GM08714 (cell line): ENCODE measurements around the gene DCHS2.
"Not testable (repeated sequence)": the region's sequence is repeated elsewhere in the genome, so short reads cannot be mapped to it uniquely, and the experiment has no call there.

Experiments used
- H3K4me3 ChIP-seq: fragments of 200-500 bp; sonication (Bioruptor generic); 2 replicates; pipeline ENCODE4 v1.5.1; 2014; ENCODE audit warnings: mild to moderate bottlenecking, low read length, inconsistent platforms
- ZNF274 ChIP-seq: IDR thresholded peaks from 2 replicates; pipeline ENCODE4 v1.6.1; 2012; ENCODE audit warnings: mild to moderate bottlenecking, low read depth, low read length

Gene DCHS2

DNA sequence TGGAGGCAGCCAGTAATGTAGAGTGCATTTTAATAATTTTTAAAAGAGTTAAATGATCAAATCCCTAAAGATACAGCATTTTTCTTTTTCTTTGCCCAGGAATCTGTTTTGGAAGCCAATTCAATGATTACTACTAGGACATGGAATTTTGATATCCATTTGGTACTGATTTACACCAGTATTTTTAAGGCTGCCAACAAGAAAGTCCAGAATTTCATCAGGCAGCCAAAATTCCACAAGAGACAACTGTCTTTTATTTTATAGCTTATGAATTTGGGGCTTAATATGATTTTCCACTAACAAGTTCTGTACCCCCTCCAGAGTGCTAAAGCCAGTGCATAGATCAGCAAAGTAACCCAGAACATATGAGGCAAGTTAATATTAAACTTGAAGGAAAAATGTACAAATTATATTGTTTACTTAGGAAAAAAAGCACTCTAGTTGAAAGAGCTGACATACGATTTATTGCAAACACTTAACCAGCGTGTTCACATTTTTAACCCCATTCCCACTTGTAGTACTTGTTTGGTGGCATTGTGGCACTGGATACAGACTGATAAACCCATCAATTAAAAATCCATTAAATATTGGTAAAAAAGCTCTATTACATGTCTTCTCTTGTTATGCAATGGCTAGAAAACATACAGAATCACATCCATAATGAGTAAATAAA is 259.7 kb downstream of the DCHS2 start:
- no peak overlapping the region for H3K4me3 ChIP-seq
- TF ChIP-seq ZNF274, result no peak

DNA sequence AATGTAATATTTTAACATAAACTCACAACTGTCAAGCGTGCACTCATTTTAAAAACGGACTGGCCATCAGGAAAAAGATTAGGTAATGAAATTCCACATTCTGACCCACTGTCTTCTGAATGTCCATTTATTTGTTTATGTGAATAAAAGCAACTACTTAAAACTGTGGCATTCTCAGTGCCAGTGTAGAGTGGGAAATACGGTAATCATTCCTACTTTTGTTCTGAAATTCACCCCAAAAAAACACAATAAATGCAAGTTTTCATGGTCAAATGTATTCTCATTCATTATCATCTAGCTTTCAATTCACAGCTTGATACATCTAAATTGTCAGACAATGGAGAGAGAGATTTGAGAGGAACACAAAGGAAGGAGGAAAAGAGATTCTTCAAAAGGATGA is 260.9 kb downstream of the DCHS2 start:
- no peak for TF ChIP-seq ZNF274
- no peak overlapping the region for H3K4me3 ChIP-seq

DNA sequence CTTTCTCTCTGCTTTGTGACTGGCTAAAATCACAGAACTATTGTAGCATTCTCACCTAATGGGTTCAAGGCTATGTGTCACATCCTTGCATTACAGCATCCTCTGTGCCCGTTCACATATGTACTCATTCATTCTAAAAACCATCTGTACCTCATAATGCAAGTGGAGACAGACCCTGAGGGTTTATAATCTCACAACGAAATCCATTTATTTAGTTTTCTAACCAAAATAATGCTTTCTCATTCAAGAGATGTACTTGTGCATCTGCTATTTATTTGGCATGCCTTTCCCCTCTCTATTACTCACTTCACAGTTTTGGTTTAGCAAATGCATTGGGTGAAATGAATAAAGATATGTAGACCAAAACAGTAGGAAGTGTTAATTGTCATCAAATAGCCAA is 261.5 kb downstream of the DCHS2 start:
- no peak overlapping the region for H3K4me3 ChIP-seq
- no peak for TF ChIP-seq ZNF274

DNA sequence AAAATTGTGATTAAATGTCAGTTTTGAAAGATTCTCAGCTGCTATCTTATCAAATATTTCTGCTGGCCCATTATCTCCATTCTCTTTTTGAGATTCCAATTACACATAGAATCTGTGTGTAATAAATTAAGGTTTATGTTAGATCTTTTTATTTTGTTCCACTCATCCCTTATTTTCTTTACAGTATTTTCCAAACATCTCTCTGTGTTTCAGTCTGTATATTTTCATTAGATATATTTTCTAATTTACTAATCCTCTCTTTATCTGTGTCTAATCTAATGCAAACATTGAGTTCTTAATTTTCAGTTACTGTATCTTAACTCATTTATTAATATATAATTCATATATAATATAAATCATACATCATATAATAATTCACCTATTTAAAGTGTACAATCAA is 268.7 kb downstream of the DCHS2 start:
- no peak overlapping the region for H3K4me3 ChIP-seq
- no peak for TF ChIP-seq ZNF274

DNA sequence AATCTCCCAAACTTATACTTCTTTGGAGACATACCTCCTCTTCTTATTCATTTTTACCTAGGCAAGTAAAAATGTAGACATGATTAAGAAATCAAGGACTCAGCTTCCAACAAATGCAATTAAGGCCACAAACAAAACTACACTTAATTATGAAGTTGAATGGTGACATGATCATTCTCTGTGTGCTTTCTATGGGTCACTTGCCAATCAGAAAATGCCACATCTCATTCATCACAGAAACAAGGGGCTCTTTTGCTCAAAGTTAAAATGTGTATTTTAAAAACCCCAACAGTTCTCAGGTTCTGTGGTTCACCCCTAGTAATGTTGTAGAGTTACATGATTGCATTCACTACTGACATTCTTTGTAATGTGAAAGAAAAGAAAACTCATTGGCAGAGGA is 273.5 kb downstream of the DCHS2 start:
- TF ChIP-seq ZNF274, result no peak
- H3K4me3 ChIP-seq, result no peak overlapping the region

DNA sequence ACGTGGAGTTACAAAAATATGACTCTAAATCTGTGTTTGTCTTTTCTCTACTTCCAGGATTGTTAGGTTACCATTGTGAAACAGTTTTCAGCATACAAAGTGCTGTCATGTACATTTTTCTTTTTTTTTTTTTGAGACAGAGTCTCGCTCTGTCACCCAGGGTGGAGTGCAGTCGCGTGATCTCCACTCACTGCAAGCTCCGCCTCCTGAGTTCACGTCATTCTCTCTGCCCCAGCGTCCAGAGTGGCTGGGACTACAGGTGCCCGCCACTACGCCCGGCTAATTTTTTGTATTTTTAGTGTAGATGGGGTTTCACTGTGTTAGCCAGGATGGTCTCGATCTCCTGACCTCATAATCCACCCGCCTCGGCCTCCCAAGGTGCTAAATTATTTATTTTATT is 274.2 kb downstream of the DCHS2 start:
- not testable (repeated sequence) for H3K4me3 ChIP-seq

DNA sequence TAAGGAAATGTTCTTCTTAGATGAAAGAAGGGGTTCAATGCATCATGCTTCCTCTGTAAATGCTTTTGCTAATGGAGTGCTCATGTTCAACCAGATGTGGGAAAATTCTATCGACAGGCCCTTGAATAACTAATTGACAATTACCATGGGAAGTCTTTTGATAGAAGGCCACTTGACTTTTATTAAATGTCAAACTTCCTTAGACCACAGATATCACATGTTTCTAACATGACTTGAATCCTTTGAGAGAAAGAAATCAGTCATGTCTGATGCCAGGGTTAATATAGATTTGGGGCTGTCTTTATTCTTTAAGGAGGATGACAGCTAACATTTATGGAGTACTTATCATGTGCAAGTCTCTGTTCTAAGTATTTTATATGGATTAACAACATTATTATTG is 280.1 kb downstream of the DCHS2 start:
- H3K4me3 ChIP-seq, result no peak overlapping the region
- no peak for TF ChIP-seq ZNF274

DNA sequence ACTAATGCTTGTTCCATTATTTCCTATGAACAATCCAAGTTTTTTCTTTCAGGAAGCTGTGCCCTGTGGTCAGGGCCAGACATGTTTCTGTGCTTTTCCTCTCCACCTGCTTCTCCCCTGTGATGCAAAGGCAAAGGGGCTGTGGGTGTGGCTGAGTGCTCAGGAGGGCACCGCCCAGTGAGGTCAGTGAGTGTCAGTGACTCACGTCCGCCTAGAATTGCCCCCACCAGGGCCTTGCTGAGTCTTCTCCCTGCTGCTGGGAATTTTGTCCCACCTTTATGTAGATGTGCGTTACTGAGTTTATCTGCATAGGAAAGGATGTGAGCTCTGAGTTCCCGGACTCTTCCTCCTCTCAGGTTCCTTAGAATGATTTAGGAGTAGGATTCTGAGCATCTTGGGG is 283.2 kb downstream of the DCHS2 start:
- no peak for TF ChIP-seq ZNF274
- no peak overlapping the region for H3K4me3 ChIP-seq

DNA sequence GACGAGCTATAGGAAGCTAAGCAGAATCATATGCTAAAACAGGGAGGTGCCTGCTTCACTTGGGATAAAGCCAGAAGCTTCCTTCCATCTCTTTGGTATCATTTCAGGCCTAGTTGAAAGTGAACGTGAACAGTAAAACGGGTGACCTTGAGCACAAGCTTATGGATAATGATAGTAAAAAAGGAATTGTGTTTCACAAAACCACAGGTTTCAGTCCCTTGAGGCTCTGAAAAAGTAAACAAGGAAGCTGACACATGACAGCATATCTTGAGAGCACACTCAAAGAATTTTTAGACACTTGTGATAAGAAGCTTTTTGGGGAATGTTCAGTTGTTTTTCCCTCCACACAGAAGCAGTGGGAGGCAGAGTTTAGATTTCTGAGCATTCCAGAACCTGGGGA is 286.1 kb downstream of the DCHS2 start:
- TF ChIP-seq ZNF274, result no peak
- no peak overlapping the region for H3K4me3 ChIP-seq

DNA sequence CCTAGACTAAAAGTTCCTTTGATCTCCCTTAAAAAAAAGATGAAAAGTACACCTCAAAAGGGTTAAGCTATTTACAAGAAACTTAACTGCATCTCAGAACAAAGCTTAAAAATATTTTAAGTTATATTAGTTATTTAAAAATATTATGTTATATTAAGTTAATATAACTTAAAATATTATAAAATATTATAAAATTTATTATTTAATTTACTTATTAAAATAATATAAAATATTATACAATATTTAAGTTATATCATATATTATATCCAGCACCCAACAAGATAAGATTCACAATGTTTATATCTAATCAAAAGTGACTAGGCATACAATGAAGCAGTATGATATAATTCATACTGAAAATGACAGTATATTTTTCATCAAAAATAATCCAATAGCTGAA is 296.9 kb downstream of the DCHS2 start:
- H3K4me3 ChIP-seq, result no peak overlapping the region
- TF ChIP-seq ZNF274, result no peak

DNA sequence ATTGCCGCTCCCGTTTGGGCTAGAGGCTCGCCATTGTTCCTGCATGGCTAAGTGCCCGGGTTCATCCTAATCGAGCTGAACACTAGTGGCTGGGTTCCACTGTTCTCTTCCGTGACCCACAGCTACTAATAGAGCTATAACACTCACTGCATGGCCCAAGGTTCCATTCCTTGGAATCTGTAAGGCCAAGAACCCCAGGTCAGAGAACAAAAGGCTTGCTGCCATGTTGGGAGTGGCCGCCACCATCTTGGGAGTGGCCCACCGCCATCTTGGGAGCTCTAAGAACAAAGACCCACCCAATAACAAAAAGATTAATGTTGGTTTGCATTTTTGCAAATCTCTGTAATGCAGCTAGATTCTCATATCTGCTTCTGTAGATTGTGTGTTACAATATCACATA is 299.0 kb downstream of the DCHS2 start:
- no peak overlapping the region for H3K4me3 ChIP-seq
- no peak for TF ChIP-seq ZNF274

DNA sequence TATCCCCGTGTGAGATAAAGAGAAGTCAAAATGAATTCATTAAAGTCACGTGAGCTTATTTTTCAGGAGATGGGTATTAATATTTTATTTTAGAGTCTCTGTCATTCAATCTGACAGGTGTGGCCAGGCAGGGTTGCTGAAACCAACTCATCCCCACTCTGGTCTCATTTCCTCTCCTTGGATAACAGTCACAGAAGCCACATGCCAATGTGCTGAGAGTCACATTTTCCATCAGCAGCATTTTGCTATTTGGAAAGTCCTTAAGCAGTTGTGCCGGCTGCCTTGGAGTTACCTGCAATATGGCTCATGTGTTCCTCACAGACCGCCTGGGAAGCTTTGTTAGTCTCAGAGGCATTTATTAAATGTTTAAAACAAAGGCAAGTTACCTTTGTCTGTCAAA is 302.3 kb downstream of the DCHS2 start:
- no peak for TF ChIP-seq ZNF274
- H3K4me3 ChIP-seq, result no peak overlapping the region

DNA sequence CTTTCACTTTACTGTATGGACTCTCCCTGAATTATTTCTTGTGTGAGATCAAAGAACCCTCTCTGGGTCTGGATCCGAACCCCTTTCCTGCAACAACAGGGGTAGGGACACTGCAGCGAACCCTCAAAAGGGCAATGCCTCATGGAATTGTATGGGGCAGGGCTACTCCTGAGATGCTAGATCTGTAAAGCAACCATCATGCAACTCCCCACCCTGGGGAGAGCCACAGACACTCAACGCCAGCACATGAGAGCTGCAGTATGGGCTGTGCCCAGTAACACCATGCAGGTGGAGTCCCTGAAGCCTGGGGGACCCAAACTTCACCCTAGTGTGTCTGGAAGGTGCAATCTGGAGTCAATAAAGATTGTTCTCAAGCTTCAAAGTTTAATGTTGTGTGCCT is 304.7 kb downstream of the DCHS2 start:
- no peak for TF ChIP-seq ZNF274
- H3K4me3 ChIP-seq, result no peak overlapping the region

DNA sequence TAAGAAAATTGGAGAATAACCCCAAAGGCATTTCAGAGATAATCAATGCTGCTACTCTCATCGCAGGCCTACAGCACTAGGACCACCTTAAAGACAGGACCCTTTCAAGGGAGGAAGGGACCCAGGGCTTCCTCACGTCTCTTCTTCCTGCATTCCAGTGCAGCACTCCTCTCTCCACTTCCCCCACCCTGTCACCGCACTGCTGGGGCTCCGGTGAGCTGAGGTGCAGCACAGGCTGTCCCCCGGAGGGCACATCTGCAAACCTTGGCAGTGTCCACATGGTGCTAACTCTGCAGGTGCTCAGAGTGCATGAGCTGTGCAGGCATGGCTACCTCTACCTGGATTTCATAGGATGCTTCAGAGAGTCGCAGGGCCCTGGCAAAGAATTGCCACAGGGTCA is 305.6 kb downstream of the DCHS2 start:
- TF ChIP-seq ZNF274, result no peak

DNA sequence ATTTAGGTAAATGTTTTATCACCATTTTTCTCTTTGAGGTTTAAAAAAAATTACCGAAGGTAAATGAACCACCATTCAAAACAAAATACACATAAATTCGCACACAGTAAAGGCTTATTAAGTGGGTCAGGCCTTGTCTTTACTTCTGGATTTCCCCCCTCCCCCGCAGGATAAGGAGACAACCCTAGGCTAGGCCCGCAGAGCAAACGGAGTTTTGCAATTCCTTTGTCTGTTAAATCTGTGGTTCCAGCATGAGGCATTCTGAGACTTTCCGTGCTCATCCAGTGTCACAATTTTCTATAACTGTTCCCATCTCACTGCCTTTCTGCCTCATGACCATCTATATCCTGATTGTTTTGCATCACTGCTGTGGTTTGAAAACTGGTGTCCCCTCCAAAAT is 307.4 kb downstream of the DCHS2 start:
- no peak for TF ChIP-seq ZNF274
- no peak overlapping the region for H3K4me3 ChIP-seq

More for the DNA sequence above, 305.6 kb downstream of the DCHS2 start:
- H3K4me3 ChIP-seq, result no peak overlapping the region

DNA sequence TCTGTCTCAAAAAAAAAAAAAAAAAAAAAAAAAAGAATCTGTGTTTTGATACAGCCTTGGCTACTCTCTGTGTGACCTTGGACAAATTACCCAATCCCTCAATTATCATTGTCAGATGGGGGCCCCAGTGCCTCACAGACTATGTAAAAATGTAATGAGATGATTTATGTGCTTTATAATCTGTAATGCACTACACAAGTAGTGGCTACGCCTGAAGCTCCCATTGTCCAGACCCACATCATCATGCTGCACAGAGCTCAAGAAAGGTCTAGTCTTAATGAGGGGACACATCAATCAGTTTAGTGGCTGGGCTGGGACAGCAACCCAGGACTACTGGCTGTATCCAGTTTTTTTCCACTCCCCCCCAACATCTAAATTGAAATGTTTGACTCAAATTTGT is 308.3 kb downstream of the DCHS2 start:
- no peak for TF ChIP-seq ZNF274
- H3K4me3 ChIP-seq, result no peak overlapping the region
